Fibroblast of mammary gland (primary cell): ENCODE data around the gene PHACTR1.

Experiments used
- DNase-seq: peaks from one replicate; pipeline ENCODE4 v3.0.0-alpha.2; 2010; ENCODE audit warnings: low read depth
- H3K4me3 ChIP-seq: 2 replicates; pipeline ENCODE4 v1.5.1; 2011; ENCODE audit warnings: low read depth, mild to moderate bottlenecking, low read length, moderate library complexity; ENCODE audit not compliant: control insufficient read depth
- TF ChIP-seq, protein P1 (sequence below): conservative IDR thresholded peaks from 2 replicates; pipeline ENCODE4 v1.5.1; 2011; ENCODE audit warnings: low read depth, low read length, inconsistent platforms; ENCODE audit not compliant: control insufficient read depth, insufficient read depth

PHACTR1 gene

GRCh38 chr6:13188306-13188705 lies 471.7 kb downstream of the PHACTR1 start:
- H3K4me3 ChIP-seq: no peak overlapping the region
- TF ChIP-seq, protein P1, sequence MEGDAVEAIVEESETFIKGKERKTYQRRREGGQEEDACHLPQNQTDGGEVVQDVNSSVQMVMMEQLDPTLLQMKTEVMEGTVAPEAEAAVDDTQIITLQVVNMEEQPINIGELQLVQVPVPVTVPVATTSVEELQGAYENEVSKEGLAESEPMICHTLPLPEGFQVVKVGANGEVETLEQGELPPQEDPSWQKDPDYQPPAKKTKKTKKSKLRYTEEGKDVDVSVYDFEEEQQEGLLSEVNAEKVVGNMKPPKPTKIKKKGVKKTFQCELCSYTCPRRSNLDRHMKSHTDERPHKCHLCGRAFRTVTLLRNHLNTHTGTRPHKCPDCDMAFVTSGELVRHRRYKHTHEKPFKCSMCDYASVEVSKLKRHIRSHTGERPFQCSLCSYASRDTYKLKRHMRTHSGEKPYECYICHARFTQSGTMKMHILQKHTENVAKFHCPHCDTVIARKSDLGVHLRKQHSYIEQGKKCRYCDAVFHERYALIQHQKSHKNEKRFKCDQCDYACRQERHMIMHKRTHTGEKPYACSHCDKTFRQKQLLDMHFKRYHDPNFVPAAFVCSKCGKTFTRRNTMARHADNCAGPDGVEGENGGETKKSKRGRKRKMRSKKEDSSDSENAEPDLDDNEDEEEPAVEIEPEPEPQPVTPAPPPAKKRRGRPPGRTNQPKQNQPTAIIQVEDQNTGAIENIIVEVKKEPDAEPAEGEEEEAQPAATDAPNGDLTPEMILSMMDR: no peak
- no peak for DNase-seq

DNA sequence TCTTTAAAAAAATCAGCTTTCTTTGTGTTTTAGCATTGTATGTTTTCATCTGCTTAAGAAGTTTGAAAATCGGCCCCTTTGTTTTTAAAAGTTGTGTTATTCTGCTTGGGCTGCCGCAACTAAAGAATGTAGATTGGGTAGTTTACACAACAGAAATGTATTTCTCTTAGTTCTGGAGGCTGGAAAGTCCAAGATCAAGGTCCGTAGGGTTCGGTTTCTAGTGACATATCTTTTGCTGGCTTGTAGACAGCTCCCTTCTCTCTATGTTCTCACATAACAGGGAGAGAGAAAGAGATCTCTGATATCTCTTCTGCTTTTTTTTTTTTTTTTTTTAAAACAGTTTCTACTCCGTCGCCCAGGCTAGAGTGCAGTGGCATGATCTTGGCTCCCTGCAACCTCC lies 473.1 kb downstream of the PHACTR1 start:
- TF ChIP-seq, protein P1: no peak
- no peak for DNase-seq
- no peak overlapping the region for H3K4me3 ChIP-seq

- no peak overlapping the region for H3K4me3 ChIP-seq
- DNase-seq: peak; percentile 39
- TF ChIP-seq, protein P1: no peak
These were observed 473.8 kb downstream of the PHACTR1 start for GRCh38 chr6:13190376-13190775.

- TF ChIP-seq, protein P1: no peak
- DNase-seq: no peak
- no peak overlapping the region for H3K4me3 ChIP-seq
These were observed 474.9 kb downstream of the PHACTR1 start for GRCh38 chr6:13191461-13191860.

GRCh38 chr6:13194852-13195251 lies 478.3 kb downstream of the PHACTR1 start:
- no peak overlapping the region for H3K4me3 ChIP-seq
- peak; percentile 76 for DNase-seq
- TF ChIP-seq, protein P1: peak; percentile 67

DNA sequence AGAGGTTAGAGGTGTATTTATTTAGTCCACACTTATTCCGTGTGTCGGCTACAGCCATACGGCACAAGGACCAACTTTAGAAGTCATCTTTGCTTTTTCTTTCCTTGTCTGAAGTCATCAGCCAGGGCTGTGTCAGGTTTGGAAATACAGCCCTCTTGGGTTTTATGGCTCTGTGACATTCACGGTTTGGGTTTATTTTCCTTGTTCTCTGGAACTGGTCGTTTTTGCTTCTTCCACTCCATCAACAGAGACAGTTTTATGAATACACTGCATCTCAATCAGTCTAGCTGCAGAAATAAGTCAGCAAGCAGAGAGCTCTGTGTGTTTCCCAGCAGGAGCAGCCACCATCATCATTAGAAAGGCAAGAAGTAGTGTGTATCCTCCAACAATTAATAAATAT lies 479.2 kb downstream of the PHACTR1 start:
- TF ChIP-seq, protein P1: no peak
- DNase-seq: no peak
- no peak overlapping the region for H3K4me3 ChIP-seq

- H3K4me3 ChIP-seq: no peak overlapping the region
- TF ChIP-seq, protein P1: no peak
- DNase-seq: no peak
These were observed 481.6 kb downstream of the PHACTR1 start for GRCh38 chr6:13198168-13198567.
